SK-N-SH treated with all-trans-retinoic acid at 6 μM for 48 hours (cell line): ENCODE results near the gene DUSP11.

ENCODE experiments used
- ATAC-seq: fragments of 200-7000 bp; cut with Tn5 transposase; 3 replicates; pipeline ENCODE4 v1.9.1; 2020; ENCODE audit warnings: mild to moderate bottlenecking, moderate library complexity
- ARNTL ChIP-seq: fragments of 450-650 bp; formaldehyde crosslinking; IDR thresholded peaks from 2 replicates; pipeline ENCODE4 v1.5.0; 2020; ENCODE audit warnings: low read depth, mild to moderate bottlenecking, moderate library complexity, borderline replicate concordance
- BACH2 ChIP-seq: fragments of 250-450 bp; sonication (Bioruptor Pico); IDR thresholded peaks from 2 replicates; pipeline ENCODE4 v1.9.0; 2021; ENCODE audit warnings: mild to moderate bottlenecking, borderline replicate concordance
- CSDC2 ChIP-seq: fragments of 250-450 bp; sonication (Bioruptor Pico); IDR thresholded peaks from 2 replicates; pipeline ENCODE4 v1.5.0; 2020; ENCODE audit warnings: mild to moderate bottlenecking, moderate library complexity
- CSRNP3 ChIP-seq: fragments of 250-450 bp; sonication (Bioruptor Pico); IDR thresholded peaks from 2 replicates; pipeline ENCODE4 v1.5.1; 2021; ENCODE audit warnings: mild to moderate bottlenecking, moderate library complexity
- ESRRG ChIP-seq: fragments of 250-450 bp; sonication (Bioruptor Pico); IDR thresholded peaks from 2 replicates; pipeline ENCODE4 v1.6.1; 2021; ENCODE audit warnings: mild to moderate bottlenecking
- GLIS3 ChIP-seq: fragments of 250-450 bp; sonication (Bioruptor Pico); IDR thresholded peaks from 2 replicates; pipeline ENCODE4 v1.5.0; 2020; ENCODE audit warnings: mild to moderate bottlenecking, moderate library complexity
- OSR1 ChIP-seq: fragments of 250-450 bp; sonication (Bioruptor Pico); IDR thresholded peaks from 2 replicates; pipeline ENCODE4 v1.8.0; 2022; ENCODE audit warnings: moderate library complexity, mild to moderate bottlenecking, inconsistent platforms
- RARB ChIP-seq: fragments of 250-450 bp; sonication (Bioruptor Pico); IDR thresholded peaks from 2 replicates; pipeline ENCODE4 v1.8.0; 2021; ENCODE audit warnings: mild to moderate bottlenecking, moderate library complexity
- SNAI2 ChIP-seq: fragments of 250-450 bp; sonication (Bioruptor Pico); IDR thresholded peaks from 2 replicates; pipeline ENCODE4 v1.5.0; 2020; ENCODE audit warnings: mild to moderate bottlenecking, moderate library complexity
- TCF4 ChIP-seq: fragments of 250-450 bp; sonication (Bioruptor Pico); IDR thresholded peaks from 2 replicates; pipeline ENCODE4 v1.8.0; 2021; ENCODE audit warnings: mild to moderate bottlenecking, moderate library complexity, borderline replicate concordance
- TOX ChIP-seq: fragments of 250-450 bp; sonication (Bioruptor Pico); IDR thresholded peaks from 2 replicates; pipeline ENCODE4 v1.8.0; 2021; ENCODE audit warnings: mild to moderate bottlenecking, moderate library complexity, borderline replicate concordance
- ZC3H10 ChIP-seq: fragments of 250-450 bp; sonication (Bioruptor Pico); IDR thresholded peaks from 2 replicates; pipeline ENCODE4 v1.5.1; 2021; ENCODE audit warnings: mild to moderate bottlenecking, moderate library complexity
- ZFP30 ChIP-seq: fragments of 450-650 bp; formaldehyde crosslinking; IDR thresholded peaks from 2 replicates; pipeline ENCODE4 v1.5.0; 2022; ENCODE audit warnings: mild to moderate bottlenecking, moderate library complexity
- ZNF565 ChIP-seq: fragments of 450-650 bp; formaldehyde crosslinking; conservative IDR thresholded peaks from 2 replicates; pipeline ENCODE4 v1.5.0; 2020; ENCODE audit warnings: low read depth, mild to moderate bottlenecking, moderate library complexity
- ZNF70 ChIP-seq: fragments of 450-650 bp; formaldehyde crosslinking; IDR thresholded peaks from 2 replicates; pipeline ENCODE4 v1.5.0; 2020; ENCODE audit warnings: mild to moderate bottlenecking, moderate library complexity
- ZNF8 ChIP-seq: fragments of 450-650 bp; formaldehyde crosslinking; IDR thresholded peaks from 2 replicates; pipeline ENCODE4 v1.5.0; 2020; ENCODE audit warnings: mild to moderate bottlenecking, moderate library complexity
- TF ChIP-seq, protein P1 (sequence below): fragments of 250-450 bp; sonication (Bioruptor Pico); IDR thresholded peaks from 2 replicates; pipeline ENCODE4 v1.8.0; 2020; ENCODE audit warnings: mild to moderate bottlenecking, moderate library complexity, borderline replicate concordance
- TF ChIP-seq, protein P2 (sequence below): fragments of 250-450 bp; sonication (Bioruptor Pico); IDR thresholded peaks from 2 replicates; pipeline ENCODE4 v1.5.1; 2020; ENCODE audit warnings: low read depth, mild to moderate bottlenecking, moderate library complexity
- TF ChIP-seq, protein P3 (sequence below): fragments of 250-450 bp; sonication (Bioruptor Pico); IDR thresholded peaks from 2 replicates; pipeline ENCODE4 v1.8.0; 2021; ENCODE audit warnings: low read depth, mild to moderate bottlenecking, moderate library complexity, borderline replicate concordance
- TF ChIP-seq, protein P4 (sequence below): fragments of 250-450 bp; sonication (Bioruptor Pico); IDR thresholded peaks from 2 replicates; pipeline ENCODE4 v1.5.0; 2020; ENCODE audit warnings: mild to moderate bottlenecking, moderate library complexity

The DUSP11 gene

DNA sequence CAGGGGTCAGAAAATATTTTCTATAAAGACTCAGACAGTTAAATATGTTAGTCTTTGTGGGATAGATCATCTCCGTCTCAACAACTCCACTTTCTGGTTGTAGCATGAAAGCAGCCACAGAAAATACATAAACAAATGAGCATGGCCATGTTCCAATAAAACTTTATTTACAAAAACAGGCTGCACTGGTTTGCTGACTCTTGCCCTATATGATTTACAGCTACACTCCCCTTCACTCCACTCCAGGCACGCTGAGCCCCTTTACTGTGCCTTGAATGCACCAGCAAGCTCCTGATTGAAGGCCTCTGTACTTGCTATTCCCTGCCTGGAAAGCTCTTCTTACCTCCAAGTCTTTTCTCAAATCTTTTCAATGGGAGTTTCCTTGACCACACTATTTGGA, 43.1 kb upstream of the DUSP11 start (continued):
- no peak for TF ChIP-seq ARNTL (CRISPR knock-in tag)

GRCh38 chr2:73822276-73822675, 42.4 kb upstream of the DUSP11 start:
- no peak for ATAC-seq
- TF ChIP-seq ESRRG (no peak), TOX (CRISPR knock-in tag) (no peak), GLIS3 (CRISPR knock-in tag) (no peak), ZNF565 (no peak), OSR1 (CRISPR knock-in tag) (no peak), SNAI2 (CRISPR knock-in tag) (no peak), ZFP30 (no peak), ZC3H10 (CRISPR knock-in tag) (no peak), ARNTL (CRISPR knock-in tag) (no peak)
- TF ChIP-seq, protein P1, sequence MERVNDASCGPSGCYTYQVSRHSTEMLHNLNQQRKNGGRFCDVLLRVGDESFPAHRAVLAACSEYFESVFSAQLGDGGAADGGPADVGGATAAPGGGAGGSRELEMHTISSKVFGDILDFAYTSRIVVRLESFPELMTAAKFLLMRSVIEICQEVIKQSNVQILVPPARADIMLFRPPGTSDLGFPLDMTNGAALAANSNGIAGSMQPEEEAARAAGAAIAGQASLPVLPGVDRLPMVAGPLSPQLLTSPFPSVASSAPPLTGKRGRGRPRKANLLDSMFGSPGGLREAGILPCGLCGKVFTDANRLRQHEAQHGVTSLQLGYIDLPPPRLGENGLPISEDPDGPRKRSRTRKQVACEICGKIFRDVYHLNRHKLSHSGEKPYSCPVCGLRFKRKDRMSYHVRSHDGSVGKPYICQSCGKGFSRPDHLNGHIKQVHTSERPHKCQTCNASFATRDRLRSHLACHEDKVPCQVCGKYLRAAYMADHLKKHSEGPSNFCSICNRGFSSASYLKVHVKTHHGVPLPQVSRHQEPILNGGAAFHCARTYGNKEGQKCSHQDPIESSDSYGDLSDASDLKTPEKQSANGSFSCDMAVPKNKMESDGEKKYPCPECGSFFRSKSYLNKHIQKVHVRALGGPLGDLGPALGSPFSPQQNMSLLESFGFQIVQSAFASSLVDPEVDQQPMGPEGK (CRISPR knock-in tag) = no peak
- TF ChIP-seq, protein P2, sequence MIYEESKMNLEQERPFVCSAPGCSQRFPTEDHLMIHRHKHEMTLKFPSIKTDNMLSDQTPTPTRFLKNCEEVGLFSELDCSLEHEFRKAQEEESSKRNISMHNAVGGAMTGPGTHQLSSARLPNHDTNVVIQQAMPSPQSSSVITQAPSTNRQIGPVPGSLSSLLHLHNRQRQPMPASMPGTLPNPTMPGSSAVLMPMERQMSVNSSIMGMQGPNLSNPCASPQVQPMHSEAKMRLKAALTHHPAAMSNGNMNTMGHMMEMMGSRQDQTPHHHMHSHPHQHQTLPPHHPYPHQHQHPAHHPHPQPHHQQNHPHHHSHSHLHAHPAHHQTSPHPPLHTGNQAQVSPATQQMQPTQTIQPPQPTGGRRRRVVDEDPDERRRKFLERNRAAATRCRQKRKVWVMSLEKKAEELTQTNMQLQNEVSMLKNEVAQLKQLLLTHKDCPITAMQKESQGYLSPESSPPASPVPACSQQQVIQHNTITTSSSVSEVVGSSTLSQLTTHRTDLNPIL (CRISPR knock-in tag) = no peak
- TF ChIP-seq, protein P3, sequence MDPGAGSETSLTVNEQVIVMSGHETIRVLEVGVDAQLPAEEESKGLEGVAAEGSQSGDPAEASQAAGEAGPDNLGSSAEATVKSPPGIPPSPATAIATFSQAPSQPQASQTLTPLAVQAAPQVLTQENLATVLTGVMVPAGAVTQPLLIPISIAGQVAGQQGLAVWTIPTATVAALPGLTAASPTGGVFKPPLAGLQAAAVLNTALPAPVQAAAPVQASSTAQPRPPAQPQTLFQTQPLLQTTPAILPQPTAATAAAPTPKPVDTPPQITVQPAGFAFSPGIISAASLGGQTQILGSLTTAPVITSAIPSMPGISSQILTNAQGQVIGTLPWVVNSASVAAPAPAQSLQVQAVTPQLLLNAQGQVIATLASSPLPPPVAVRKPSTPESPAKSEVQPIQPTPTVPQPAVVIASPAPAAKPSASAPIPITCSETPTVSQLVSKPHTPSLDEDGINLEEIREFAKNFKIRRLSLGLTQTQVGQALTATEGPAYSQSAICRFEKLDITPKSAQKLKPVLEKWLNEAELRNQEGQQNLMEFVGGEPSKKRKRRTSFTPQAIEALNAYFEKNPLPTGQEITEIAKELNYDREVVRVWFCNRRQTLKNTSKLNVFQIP (CRISPR knock-in tag) = no peak
- TF ChIP-seq, protein P4, sequence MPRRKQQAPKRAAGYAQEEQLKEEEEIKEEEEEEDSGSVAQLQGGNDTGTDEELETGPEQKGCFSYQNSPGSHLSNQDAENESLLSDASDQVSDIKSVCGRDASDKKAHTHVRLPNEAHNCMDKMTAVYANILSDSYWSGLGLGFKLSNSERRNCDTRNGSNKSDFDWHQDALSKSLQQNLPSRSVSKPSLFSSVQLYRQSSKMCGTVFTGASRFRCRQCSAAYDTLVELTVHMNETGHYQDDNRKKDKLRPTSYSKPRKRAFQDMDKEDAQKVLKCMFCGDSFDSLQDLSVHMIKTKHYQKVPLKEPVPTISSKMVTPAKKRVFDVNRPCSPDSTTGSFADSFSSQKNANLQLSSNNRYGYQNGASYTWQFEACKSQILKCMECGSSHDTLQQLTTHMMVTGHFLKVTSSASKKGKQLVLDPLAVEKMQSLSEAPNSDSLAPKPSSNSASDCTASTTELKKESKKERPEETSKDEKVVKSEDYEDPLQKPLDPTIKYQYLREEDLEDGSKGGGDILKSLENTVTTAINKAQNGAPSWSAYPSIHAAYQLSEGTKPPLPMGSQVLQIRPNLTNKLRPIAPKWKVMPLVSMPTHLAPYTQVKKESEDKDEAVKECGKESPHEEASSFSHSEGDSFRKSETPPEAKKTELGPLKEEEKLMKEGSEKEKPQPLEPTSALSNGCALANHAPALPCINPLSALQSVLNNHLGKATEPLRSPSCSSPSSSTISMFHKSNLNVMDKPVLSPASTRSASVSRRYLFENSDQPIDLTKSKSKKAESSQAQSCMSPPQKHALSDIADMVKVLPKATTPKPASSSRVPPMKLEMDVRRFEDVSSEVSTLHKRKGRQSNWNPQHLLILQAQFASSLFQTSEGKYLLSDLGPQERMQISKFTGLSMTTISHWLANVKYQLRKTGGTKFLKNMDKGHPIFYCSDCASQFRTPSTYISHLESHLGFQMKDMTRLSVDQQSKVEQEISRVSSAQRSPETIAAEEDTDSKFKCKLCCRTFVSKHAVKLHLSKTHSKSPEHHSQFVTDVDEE = no peak

DNA sequence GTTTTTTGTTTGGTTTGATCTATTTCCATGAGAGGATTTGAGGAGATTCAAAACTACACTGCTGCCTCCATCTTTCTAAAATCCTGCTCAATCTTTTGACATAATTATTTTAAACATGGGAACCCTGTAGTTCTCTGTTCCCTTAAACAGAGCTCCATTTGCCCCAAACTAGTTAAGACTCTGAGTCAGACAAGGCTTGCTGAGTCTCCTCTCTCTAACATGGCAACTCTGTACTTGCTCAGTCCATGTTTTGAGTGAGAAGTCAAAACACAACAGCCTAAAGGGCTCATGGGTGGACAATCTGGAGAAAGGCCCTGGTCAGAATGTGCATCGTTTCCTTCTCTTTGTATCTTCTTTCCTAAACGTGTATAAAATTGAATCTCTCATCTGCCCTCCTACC, 41.8 kb upstream of the DUSP11 start:
- ATAC-seq = no peak
- TF ChIP-seq TCF4 (CRISPR knock-in tag) = no peak
- no peak for TF ChIP-seq ESRRG
- no peak for TF ChIP-seq CSDC2 (CRISPR knock-in tag)
- no peak for TF ChIP-seq ZNF70 (CRISPR knock-in tag)
- TF ChIP-seq, protein P1 (CRISPR knock-in tag) = no peak
- TF ChIP-seq TOX (CRISPR knock-in tag) = no peak
- no peak for TF ChIP-seq ZNF565
- TF ChIP-seq, protein P2 (CRISPR knock-in tag) = no peak
- no peak for TF ChIP-seq RARB (CRISPR knock-in tag)
- TF ChIP-seq CSRNP3 (CRISPR knock-in tag) = no peak
- no peak for TF ChIP-seq ZNF8 (CRISPR knock-in tag)
- TF ChIP-seq, protein P3 (CRISPR knock-in tag) = no peak
- TF ChIP-seq, protein P4 = no peak
- TF ChIP-seq BACH2 (CRISPR knock-in tag) = no peak
- no peak for TF ChIP-seq ZC3H10 (CRISPR knock-in tag)
